A673 (cell line): Measurements from ENCODE around the gene USP3. TPM values are rescaled to one million over a fixed set of nuclear protein-coding genes. Genes with fewer than 3 reads are reported as not detected.
A peak's percentile ranks its signal among the peaks of the same experiment; 100 is the strongest.

Experiments
- BruUV-seq: library from RNA; stranded (reverse); fragments of 400-500 nt; replicated peaks from 2 replicates; lab custom pipeline; 2021; lab: Mats Ljungman, UMichigan
- CTCF ChIA-PET: fragments of 300-600 bp; sonication (Branson Sonifier 250); formaldehyde crosslinking; loops from one replicate; lab custom pipeline; 2022; ENCODE audit warnings: antibody characterized with exemption; lab: Charles Lee
- POLR2A ChIA-PET: fragments of 300-600 bp; sonication (Branson Sonifier 250); formaldehyde crosslinking; loops from one replicate; lab custom pipeline; 2022; ENCODE audit warnings: antibody characterized with exemption; ENCODE audit not compliant: low non-redundant PET; lab: Charles Lee
- DNase-seq: peaks from one replicate; pipeline ENCODE4 v3.0.0-alpha.2; 2015; ENCODE audit warnings: low spot score
- H3K27ac ChIP-seq: fragments of 200-600 bp; sonication (generic); 2 replicates; pipeline ENCODE4 v1.5.1; 2016; ENCODE audit warnings: mixed run types, low read depth, mild to moderate bottlenecking, mixed read lengths, antibody characterized with exemption, low read length; ENCODE audit not compliant: poor library complexity, severe bottlenecking
- H3K27me3 ChIP-seq: fragments of 200-600 bp; sonication (generic); replicated peaks from 2 replicates; pipeline ENCODE4 v1.6.1; 2017; ENCODE audit warnings: mixed run types, low read depth, mild to moderate bottlenecking, mixed read lengths, antibody characterized with exemption, low read length; ENCODE audit not compliant: insufficient read depth, poor library complexity
- H3K36me3 ChIP-seq: fragments of 200-600 bp; sonication (generic); 2 replicates; pipeline ENCODE4 v1.6.1; 2016; ENCODE audit warnings: mixed run types, mild to moderate bottlenecking, mixed read lengths, antibody characterized with exemption, low read length; ENCODE audit not compliant: insufficient read depth, poor library complexity, severe bottlenecking
- H3K4me1 ChIP-seq: fragments of 200-600 bp; sonication (generic); 2 replicates; pipeline ENCODE4 v1.6.1; 2017; ENCODE audit warnings: mixed run types, mild to moderate bottlenecking, mixed read lengths, antibody characterized with exemption, low read length; ENCODE audit not compliant: insufficient read depth, poor library complexity, severe bottlenecking
- H3K4me3 ChIP-seq: fragments of 200-600 bp; sonication (generic); 2 replicates; pipeline ENCODE4 v1.5.1; 2016; ENCODE audit warnings: low read depth, mixed run types, mild to moderate bottlenecking, mixed read lengths, low read length; ENCODE audit not compliant: poor library complexity, severe bottlenecking
- H3K9me3 ChIP-seq: fragments of 200-600 bp; sonication (generic); 2 replicates; pipeline ENCODE4 v1.6.1; 2016; ENCODE audit warnings: mixed run types, low read depth, mild to moderate bottlenecking, mixed read lengths, antibody characterized with exemption, low read length; ENCODE audit not compliant: poor library complexity, severe bottlenecking
- CTCF ChIP-seq: fragments of 300-800, 200-600 bp; sonication (generic); conservative IDR thresholded peaks from 2 replicates; pipeline ENCODE4 v1.5.1; 2017; ENCODE audit warnings: low read depth, mild to moderate bottlenecking, antibody characterized with exemption, low read length, moderate library complexity, mixed read lengths
- EZH2 ChIP-seq: fragments of 200-600 bp; sonication (generic); IDR thresholded peaks from 2 replicates; pipeline ENCODE4 v1.6.1; 2017; ENCODE audit warnings: borderline replicate concordance, low read depth, mild to moderate bottlenecking, mixed read lengths, antibody characterized with exemption, low read length; ENCODE audit not compliant: poor library complexity, severe bottlenecking
- intact Hi-C: fragments of 100-400 bp; cut with micrococcal nuclease; formaldehyde crosslinking; loops from one replicate; pipeline ENCODE4 v1.10.0; 2022; ENCODE audit not compliant: unreplicated experiment
- total RNA-seq: library from RNA; stranded (reverse); gene quantifications from 2 replicates; pipeline ENCODE4 v1.2.3, GENCODE V29; 2021

The USP3 gene
- total RNA-seq, 1 experiment from 2014 or later, result 65.3 TPM

GRCh38 chr15:63513728-63514127 is 9.3 kb downstream of the USP3 start:
- POLR2A ChIA-PET, result no interaction called here
- Histone ChIP-seq H3K4me3 (no peak overlapping the region), H3K9me3 (no peaks in the 10 kb centered on the region), H3K4me1 (peaks cover 57% of the 10 kb centered on the region), H3K36me3 (no peaks in the 10 kb centered on the region), H3K27me3 (no peaks in the 10 kb centered on the region), H3K27ac (no peak overlapping the region)
- no peak for TF ChIP-seq EZH2
- TF ChIP-seq CTCF, result no peak
- intact Hi-C loops, result no loop called here
- no TSS peak for BruUV-seq
- no peak for DNase-seq
- CTCF ChIA-PET, result no interaction called here

GRCh38 chr15:63514531-63514943 is 10.1 kb downstream of the USP3 start:
- no peaks in the 10 kb centered on the region for H3K27me3 ChIP-seq
- H3K4me3 ChIP-seq, result no peak overlapping the region
- ChIA-PET CTCF (no interaction called here), POLR2A (interaction anchor here (0.6 kb wide), 1 partner anchor 370 kb away, joined by 3 read pairs; no protein-coding TSS in a partner anchor)
- H3K9me3 ChIP-seq, result no peaks in the 10 kb centered on the region
- intact Hi-C loops, result no loop called here
- H3K27ac ChIP-seq, result peak overlapping the region; percentile 39
- peaks cover 49% of the 10 kb centered on the region for H3K4me1 ChIP-seq
- TF ChIP-seq CTCF (no peak), EZH2 (no peak)
- no TSS peak for BruUV-seq
- no peaks in the 10 kb centered on the region for H3K36me3 ChIP-seq
- DNase-seq, result no peak

GRCh38 chr15:63517202-63517601 is 12.8 kb downstream of the USP3 start:
- no peak for DNase-seq
- TF ChIP-seq EZH2, result no peak
- no peak for TF ChIP-seq CTCF
- Histone ChIP-seq H3K27me3 (no peaks in the 10 kb centered on the region), H3K4me1 (peaks cover 27% of the 10 kb centered on the region), H3K9me3 (no peaks in the 10 kb centered on the region), H3K36me3 (no peaks in the 10 kb centered on the region), H3K4me3 (no peak overlapping the region), H3K27ac (no peak overlapping the region)
- POLR2A ChIA-PET, result no interaction called here
- CTCF ChIA-PET, result interaction anchor here (0.6 kb wide), 1 partner anchor 497 kb away, joined by 3 read pairs; no protein-coding TSS in a partner anchor
- no TSS peak for BruUV-seq
- intact Hi-C loops, result no loop called here
